ENCODE data around the gene REC114. TPM values are rescaled to one million over a fixed set of nuclear protein-coding genes. Genes with fewer than 3 reads are reported as not detected.

REC114 gene
- total RNA-seq, 1 experiment from 2014 or later, result not detected

DNA sequence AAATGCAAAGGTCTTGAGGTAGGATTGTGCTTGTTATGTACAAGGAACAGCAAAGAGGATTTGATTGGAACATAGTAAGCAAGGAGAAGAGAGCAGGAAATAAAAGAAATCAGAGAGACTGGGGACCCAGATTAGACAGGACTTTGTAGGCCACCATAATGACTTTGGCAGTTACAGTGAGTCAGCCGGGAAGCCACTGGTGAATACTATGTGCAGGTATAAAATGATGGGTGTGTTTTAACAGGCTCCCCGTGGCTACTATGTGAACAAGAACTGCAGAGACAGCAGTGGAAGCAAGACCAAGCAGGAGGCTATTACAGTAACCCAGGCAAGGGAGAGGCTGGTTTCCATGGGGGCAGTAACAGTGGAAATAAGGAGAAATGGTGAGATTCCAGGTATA lies 135.1 kb downstream of the REC114 start (continued):
- no peak for TF ChIP-seq HMGXB4 (CRISPR knock-in tag; IDR thresholded peaks at IDR 0.05)
- TF ChIP-seq, protein P1, sequence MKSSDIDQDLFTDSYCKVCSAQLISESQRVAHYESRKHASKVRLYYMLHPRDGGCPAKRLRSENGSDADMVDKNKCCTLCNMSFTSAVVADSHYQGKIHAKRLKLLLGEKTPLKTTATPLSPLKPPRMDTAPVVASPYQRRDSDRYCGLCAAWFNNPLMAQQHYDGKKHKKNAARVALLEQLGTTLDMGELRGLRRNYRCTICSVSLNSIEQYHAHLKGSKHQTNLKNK (CRISPR knock-in tag; IDR thresholded peaks at IDR 0.05), result no peak
- TF ChIP-seq ZNF138 (CRISPR knock-in tag; conservative IDR thresholded peaks at IDR 0.05), result no peak
- TF ChIP-seq, protein P2, sequence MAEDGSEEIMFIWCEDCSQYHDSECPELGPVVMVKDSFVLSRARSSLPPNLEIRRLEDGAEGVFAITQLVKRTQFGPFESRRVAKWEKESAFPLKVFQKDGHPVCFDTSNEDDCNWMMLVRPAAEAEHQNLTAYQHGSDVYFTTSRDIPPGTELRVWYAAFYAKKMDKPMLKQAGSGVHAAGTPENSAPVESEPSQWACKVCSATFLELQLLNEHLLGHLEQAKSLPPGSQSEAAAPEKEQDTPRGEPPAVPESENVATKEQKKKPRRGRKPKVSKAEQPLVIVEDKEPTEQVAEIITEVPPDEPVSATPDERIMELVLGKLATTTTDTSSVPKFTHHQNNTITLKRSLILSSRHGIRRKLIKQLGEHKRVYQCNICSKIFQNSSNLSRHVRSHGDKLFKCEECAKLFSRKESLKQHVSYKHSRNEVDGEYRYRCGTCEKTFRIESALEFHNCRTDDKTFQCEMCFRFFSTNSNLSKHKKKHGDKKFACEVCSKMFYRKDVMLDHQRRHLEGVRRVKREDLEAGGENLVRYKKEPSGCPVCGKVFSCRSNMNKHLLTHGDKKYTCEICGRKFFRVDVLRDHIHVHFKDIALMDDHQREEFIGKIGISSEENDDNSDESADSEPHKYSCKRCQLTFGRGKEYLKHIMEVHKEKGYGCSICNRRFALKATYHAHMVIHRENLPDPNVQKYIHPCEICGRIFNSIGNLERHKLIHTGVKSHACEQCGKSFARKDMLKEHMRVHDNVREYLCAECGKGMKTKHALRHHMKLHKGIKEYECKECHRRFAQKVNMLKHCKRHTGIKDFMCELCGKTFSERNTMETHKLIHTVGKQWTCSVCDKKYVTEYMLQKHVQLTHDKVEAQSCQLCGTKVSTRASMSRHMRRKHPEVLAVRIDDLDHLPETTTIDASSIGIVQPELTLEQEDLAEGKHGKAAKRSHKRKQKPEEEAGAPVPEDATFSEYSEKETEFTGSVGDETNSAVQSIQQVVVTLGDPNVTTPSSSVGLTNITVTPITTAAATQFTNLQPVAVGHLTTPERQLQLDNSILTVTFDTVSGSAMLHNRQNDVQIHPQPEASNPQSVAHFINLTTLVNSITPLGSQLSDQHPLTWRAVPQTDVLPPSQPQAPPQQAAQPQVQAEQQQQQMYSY (CRISPR knock-in tag; IDR thresholded peaks at IDR 0.05), result no peak

- TF ChIP-seq ZNF281 (CRISPR knock-in tag; IDR thresholded peaks at IDR 0.05) (no peak), ETV6 (CRISPR knock-in tag; IDR thresholded peaks at IDR 0.05) (no peak), KAT7 (CRISPR knock-in tag; IDR thresholded peaks at IDR 0.05; ENCODE audit: borderline replicate concordance) (no peak), ZNF671 (CRISPR knock-in tag; IDR thresholded peaks at IDR 0.05) (no peak), ZNF532 (CRISPR knock-in tag; IDR thresholded peaks at IDR 0.05; ENCODE audit: borderline replicate concordance) (no peak)
- TF ChIP-seq, protein P3, sequence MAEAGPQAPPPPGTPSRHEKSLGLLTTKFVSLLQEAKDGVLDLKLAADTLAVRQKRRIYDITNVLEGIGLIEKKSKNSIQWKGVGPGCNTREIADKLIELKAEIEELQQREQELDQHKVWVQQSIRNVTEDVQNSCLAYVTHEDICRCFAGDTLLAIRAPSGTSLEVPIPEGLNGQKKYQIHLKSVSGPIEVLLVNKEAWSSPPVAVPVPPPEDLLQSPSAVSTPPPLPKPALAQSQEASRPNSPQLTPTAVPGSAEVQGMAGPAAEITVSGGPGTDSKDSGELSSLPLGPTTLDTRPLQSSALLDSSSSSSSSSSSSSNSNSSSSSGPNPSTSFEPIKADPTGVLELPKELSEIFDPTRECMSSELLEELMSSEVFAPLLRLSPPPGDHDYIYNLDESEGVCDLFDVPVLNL (CRISPR knock-in tag; IDR thresholded peaks at IDR 0.05; ENCODE audit: borderline replicate concordance, low read depth), result no peak
- TF ChIP-seq, protein P4, sequence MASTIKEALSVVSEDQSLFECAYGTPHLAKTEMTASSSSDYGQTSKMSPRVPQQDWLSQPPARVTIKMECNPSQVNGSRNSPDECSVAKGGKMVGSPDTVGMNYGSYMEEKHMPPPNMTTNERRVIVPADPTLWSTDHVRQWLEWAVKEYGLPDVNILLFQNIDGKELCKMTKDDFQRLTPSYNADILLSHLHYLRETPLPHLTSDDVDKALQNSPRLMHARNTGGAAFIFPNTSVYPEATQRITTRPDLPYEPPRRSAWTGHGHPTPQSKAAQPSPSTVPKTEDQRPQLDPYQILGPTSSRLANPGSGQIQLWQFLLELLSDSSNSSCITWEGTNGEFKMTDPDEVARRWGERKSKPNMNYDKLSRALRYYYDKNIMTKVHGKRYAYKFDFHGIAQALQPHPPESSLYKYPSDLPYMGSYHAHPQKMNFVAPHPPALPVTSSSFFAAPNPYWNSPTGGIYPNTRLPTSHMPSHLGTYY (CRISPR knock-in tag; IDR thresholded peaks at IDR 0.05), result no peak
- Mint-ChIP-seq H3K27me3 (ENCODE audit: low read depth) (no peaks in the 10 kb centered on the region), H3K27ac (no peak overlapping the region), H3K4me3 (no peak overlapping the region), H3K4me1 (peaks cover 8% of the 10 kb centered on the region), H3K9me3 (no peaks in the 10 kb centered on the region), H3K36me3 (peaks cover 54% of the 10 kb centered on the region)
- POLR2A ChIA-PET, result no interaction called here
- ATAC-seq, result no peak
- CTCF ChIA-PET, result no interaction called here
- no peak for DNase-seq (ENCODE audit: low spot score)
These were observed 140.0 kb downstream of the REC114 start for GRCh38 chr15:73582851-73583379.
